22Rv1 (cell line): Measurements from ENCODE around the gene TMEM151B.

ENCODE experiments used
- H3K27ac ChIP-seq: fragments of 450-650 bp; 2 replicates; pipeline ENCODE4 v1.5.1; 2017
- CTCF ChIP-seq: fragments of 450-650 bp; IDR thresholded peaks from 2 replicates; pipeline ENCODE4 v1.5.1; 2017; ENCODE audit warnings: mild to moderate bottlenecking
- ZFX ChIP-seq: fragments of 450-650 bp; IDR thresholded peaks from 2 replicates; pipeline ENCODE4 v1.6.1; 2017; ENCODE audit warnings: antibody characterized with exemption, borderline replicate concordance

Gene TMEM151B

GRCh38 chr6:44224029-44224964, 46.0 kb upstream of the TMEM151B start:
- TF ChIP-seq ZFX (no peak), CTCF (0 out of 2 replicates have a peak, but pooled peaks have one; percentile 3)
- H3K27ac ChIP-seq: peak overlapping the region; percentile 79

- no peak for TF ChIP-seq ZFX
- no peak for TF ChIP-seq CTCF
- peak overlapping the region; percentile 79; the same call in 1 of the 2 replicates for H3K27ac ChIP-seq
Measured at GRCh38 chr6:44224965-44225305, 45.3 kb upstream of the TMEM151B start.

- TF ChIP-seq CTCF (no peak), ZFX (no peak)
- no peak overlapping the region; the same call in 1 of the 2 replicates for H3K27ac ChIP-seq
Measured at GRCh38 chr6:44225579-44226325, 44.5 kb upstream of the TMEM151B start.

- H3K27ac ChIP-seq: no peak overlapping the region
Measured at GRCh38 chr6:44226368-44227147, 43.7 kb upstream of the TMEM151B start.

GRCh38 chr6:44227148-44227793, 43.0 kb upstream of the TMEM151B start:
- TF ChIP-seq ZFX: no peak
- TF ChIP-seq CTCF: no peak
- no peak overlapping the region for H3K27ac ChIP-seq

More at GRCh38 chr6:44226368-44227147, 43.7 kb upstream of the TMEM151B start:
- TF ChIP-seq ZFX (no peak), CTCF (no peak)

GRCh38 chr6:44228031-44228430, 42.2 kb upstream of the TMEM151B start:
- no peak overlapping the region for H3K27ac ChIP-seq
- no peak for TF ChIP-seq ZFX

- no peak for TF ChIP-seq ZFX
- TF ChIP-seq CTCF: no peak
- no peak overlapping the region for H3K27ac ChIP-seq
Measured at GRCh38 chr6:44228433-44228832, 41.8 kb upstream of the TMEM151B start.
